K562 (cell line): ENCODE results near the gene MALAT1. TPM values are rescaled to one million over a fixed set of nuclear protein-coding genes. Genes with fewer than 3 reads are reported as not detected.

Experiments used
- CBFA2T2 ChIP-seq: fragments of 450-650 bp; conservative IDR thresholded peaks from 2 replicates; pipeline ENCODE4 v1.6.1; 2017; ENCODE audit warnings: mild to moderate bottlenecking
- DDX20 ChIP-seq: fragments of 450-650 bp; IDR thresholded peaks from 2 replicates; pipeline ENCODE4 v1.6.1; 2016; ENCODE audit warnings: missing genetic modification characterization, low read depth, mild to moderate bottlenecking, missing compliant biosample characterization, moderate library complexity
- KLF13 ChIP-seq: fragments of 450-650 bp; IDR thresholded peaks from 2 replicates; pipeline ENCODE4 v1.6.1; 2016; ENCODE audit warnings: missing genetic modification characterization, low read depth, mild to moderate bottlenecking, missing compliant biosample characterization, moderate library complexity, borderline replicate concordance
- MAZ ChIP-seq, 2 experiments: fragments of 450-650 bp in 1 of 2; sonication (generic) in 1 of 2; formaldehyde crosslinking; IDR thresholded peaks in 1 of 2; conservative IDR thresholded peaks in 1 of 2; 2 replicates each; pipeline versions ENCODE4 v1.4.0 to v1.5.0; 2020; ENCODE audit warnings: mild to moderate bottlenecking in 1 of 2, missing genetic modification reagents in 1 of 2
- MTA3 ChIP-seq: fragments of 450-650 bp; formaldehyde crosslinking; IDR thresholded peaks from 2 replicates; pipeline ENCODE4 v1.6.1; 2017; ENCODE audit warnings: mild to moderate bottlenecking, borderline replicate concordance
- NCOA4 ChIP-seq: fragments of 450-650 bp; IDR thresholded peaks from 2 replicates; pipeline ENCODE4 v1.6.1; 2018; ENCODE audit warnings: mild to moderate bottlenecking; ENCODE audit not compliant: partially characterized antibody
- NFIC ChIP-seq: fragments of 450-650 bp; IDR thresholded peaks from 2 replicates; pipeline ENCODE4 v1.6.1; 2017; ENCODE audit warnings: mild to moderate bottlenecking, inconsistent platforms
- RBM15 ChIP-seq: fragments of 200-400 bp; formaldehyde crosslinking; IDR thresholded peaks from 2 replicates; pipeline ENCODE4 v1.6.1; 2018; ENCODE audit warnings: mild to moderate bottlenecking, low read length, moderate library complexity; ENCODE audit not compliant: insufficient read depth
- SMARCA5 ChIP-seq: fragments of 450-650 bp; IDR thresholded peaks from 2 replicates; pipeline ENCODE4 v1.6.1; 2016
- SREBF2 ChIP-seq: sonication (generic); formaldehyde crosslinking; IDR thresholded peaks from 2 replicates; pipeline ENCODE4 v1.4.0; 2020; ENCODE audit warnings: mild to moderate bottlenecking, missing genetic modification reagents
- TAL1 ChIP-seq: fragments of 450-650 bp; IDR thresholded peaks from 2 replicates; pipeline ENCODE4 v1.6.1; 2016; ENCODE audit warnings: mild to moderate bottlenecking
- XRCC3 ChIP-seq: fragments of 450-650 bp; IDR thresholded peaks from 2 replicates; pipeline ENCODE4 v1.6.1; 2017; ENCODE audit warnings: mild to moderate bottlenecking, moderate library complexity
- ZFX ChIP-seq: sonication (generic); formaldehyde crosslinking; IDR thresholded peaks from 2 replicates; pipeline ENCODE4 v1.8.0; 2022; ENCODE audit warnings: mild to moderate bottlenecking, missing genetic modification reagents, moderate library complexity
- ZNF174 ChIP-seq: fragments of 250-450 bp; sonication (Bioruptor Pico); IDR thresholded peaks from 2 replicates; pipeline ENCODE4 v1.4.0; 2020; ENCODE audit warnings: mild to moderate bottlenecking
- polyA plus RNA-seq, 8 experiments: library from polyadenylated mRNA; depleted of rRNA in 4 of 8; stranded (reverse) in 5 of 8; unstranded in 3 of 8; fragments of >200 nt; fragmentation: Nextera tagmentation in 2 of 8; fragmentation: Illumina TruSeq in 1 of 8; extraction: Ambion mirVana in 2 of 8; extraction: Trizol in 1 of 8; gene quantifications; 2 replicates each; pipeline versions ENCODE4 v1.2.1 to v1.2.3, GENCODE V29; 2011 to 2014; ENCODE audit warnings: inconsistent platforms in 1 of 8, missing spikeins in 1 of 8
- total RNA-seq, 7 experiments: library from RNA; depleted of rRNA in 6 of 7; stranded (reverse); fragments of >200 nt in 6 of 7; fragmentation: Illumina TruSeq in 2 of 7; extraction: Trizol in 2 of 7; gene quantifications; 2 replicates each; pipeline versions ENCODE4 v1.2.1 to v1.2.3, GENCODE V29; 2011 to 2021; ENCODE audit warnings: low replicate concordance in 1 of 7
- TF ChIP-seq, protein P1 (sequence below): fragments of 200-800 bp; sonication (Bioruptor generic); IDR thresholded peaks from 2 replicates; pipeline ENCODE4 v1.6.1; 2016; ENCODE audit warnings: missing genetic modification characterization, missing compliant biosample characterization
- TF ChIP-seq, protein P2 (sequence below): fragments of 450-650 bp; IDR thresholded peaks from 2 replicates; pipeline ENCODE4 v1.6.1; 2016; ENCODE audit warnings: antibody characterized with exemption
- TF ChIP-seq, protein P3 (sequence below): fragments of 250-450 bp; sonication (Bioruptor Pico); IDR thresholded peaks from 2 replicates; pipeline ENCODE4 v1.8.0; 2021; ENCODE audit warnings: moderate library complexity, mild to moderate bottlenecking, inconsistent platforms
- TF ChIP-seq, protein P4 (sequence below): fragments of 450-650 bp; IDR thresholded peaks from 2 replicates; pipeline ENCODE4 v1.6.1; 2018; ENCODE audit warnings: mild to moderate bottlenecking, low read depth; ENCODE audit not compliant: partially characterized antibody

The MALAT1 gene
- total and polyA plus RNA-seq, 9 of the 15 experiments (the other 6 are each of a cell fraction or from before 2014, with no cell fraction given) = 363 to 8,715 (median 2,351) TPM

DNA sequence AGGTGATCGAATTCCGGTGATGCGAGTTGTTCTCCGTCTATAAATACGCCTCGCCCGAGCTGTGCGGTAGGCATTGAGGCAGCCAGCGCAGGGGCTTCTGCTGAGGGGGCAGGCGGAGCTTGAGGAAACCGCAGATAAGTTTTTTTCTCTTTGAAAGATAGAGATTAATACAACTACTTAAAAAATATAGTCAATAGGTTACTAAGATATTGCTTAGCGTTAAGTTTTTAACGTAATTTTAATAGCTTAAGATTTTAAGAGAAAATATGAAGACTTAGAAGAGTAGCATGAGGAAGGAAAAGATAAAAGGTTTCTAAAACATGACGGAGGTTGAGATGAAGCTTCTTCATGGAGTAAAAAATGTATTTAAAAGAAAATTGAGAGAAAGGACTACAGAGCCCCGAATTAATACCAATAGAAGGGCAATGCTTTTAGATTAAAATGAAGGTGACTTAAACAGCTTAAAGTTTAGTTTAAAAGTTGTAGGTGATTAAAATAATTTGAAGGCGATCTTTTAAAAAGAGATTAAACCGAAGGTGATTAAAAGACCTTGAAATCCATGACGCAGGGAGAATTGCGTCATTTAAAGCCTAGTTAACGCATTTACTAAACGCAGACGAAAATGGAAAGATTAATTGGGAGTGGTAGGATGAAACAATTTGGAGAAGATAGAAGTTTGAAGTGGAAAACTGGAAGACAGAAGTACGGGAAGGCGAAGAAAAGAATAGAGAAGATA lies at the start of gene MALAT1 (continued):
- no peak for TF ChIP-seq ZFX (CRISPR knock-in tag)
- 0 out of 2 replicates have a peak, but pooled peaks have one; percentile 7 for TF ChIP-seq XRCC3
- TF ChIP-seq KLF13 (tag) = 0 out of 2 replicates have a peak, but pooled peaks have one; percentile 56
- no peak for TF ChIP-seq SREBF2 (CRISPR knock-in tag)
- TF ChIP-seq MAZ (CRISPR knock-in tag; conservative IDR thresholded peaks at IDR 0.05 in 1 of 2, IDR thresholded peaks at IDR 0.05 in 1 of 2) = peak; percentile 85 to 94
- TF ChIP-seq, protein P1, sequence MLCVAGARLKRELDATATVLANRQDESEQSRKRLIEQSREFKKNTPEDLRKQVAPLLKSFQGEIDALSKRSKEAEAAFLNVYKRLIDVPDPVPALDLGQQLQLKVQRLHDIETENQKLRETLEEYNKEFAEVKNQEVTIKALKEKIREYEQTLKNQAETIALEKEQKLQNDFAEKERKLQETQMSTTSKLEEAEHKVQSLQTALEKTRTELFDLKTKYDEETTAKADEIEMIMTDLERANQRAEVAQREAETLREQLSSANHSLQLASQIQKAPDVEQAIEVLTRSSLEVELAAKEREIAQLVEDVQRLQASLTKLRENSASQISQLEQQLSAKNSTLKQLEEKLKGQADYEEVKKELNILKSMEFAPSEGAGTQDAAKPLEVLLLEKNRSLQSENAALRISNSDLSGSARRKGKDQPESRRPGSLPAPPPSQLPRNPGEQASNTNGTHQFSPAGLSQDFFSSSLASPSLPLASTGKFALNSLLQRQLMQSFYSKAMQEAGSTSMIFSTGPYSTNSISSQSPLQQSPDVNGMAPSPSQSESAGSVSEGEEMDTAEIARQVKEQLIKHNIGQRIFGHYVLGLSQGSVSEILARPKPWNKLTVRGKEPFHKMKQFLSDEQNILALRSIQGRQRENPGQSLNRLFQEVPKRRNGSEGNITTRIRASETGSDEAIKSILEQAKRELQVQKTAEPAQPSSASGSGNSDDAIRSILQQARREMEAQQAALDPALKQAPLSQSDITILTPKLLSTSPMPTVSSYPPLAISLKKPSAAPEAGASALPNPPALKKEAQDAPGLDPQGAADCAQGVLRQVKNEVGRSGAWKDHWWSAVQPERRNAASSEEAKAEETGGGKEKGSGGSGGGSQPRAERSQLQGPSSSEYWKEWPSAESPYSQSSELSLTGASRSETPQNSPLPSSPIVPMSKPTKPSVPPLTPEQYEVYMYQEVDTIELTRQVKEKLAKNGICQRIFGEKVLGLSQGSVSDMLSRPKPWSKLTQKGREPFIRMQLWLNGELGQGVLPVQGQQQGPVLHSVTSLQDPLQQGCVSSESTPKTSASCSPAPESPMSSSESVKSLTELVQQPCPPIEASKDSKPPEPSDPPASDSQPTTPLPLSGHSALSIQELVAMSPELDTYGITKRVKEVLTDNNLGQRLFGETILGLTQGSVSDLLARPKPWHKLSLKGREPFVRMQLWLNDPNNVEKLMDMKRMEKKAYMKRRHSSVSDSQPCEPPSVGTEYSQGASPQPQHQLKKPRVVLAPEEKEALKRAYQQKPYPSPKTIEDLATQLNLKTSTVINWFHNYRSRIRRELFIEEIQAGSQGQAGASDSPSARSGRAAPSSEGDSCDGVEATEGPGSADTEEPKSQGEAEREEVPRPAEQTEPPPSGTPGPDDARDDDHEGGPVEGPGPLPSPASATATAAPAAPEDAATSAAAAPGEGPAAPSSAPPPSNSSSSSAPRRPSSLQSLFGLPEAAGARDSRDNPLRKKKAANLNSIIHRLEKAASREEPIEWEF (CRISPR knock-in tag) = peak; percentile 75; the same call in 1 of the 2 replicates
- peak; percentile 73 for TF ChIP-seq NFIC
- TF ChIP-seq, protein P2, sequence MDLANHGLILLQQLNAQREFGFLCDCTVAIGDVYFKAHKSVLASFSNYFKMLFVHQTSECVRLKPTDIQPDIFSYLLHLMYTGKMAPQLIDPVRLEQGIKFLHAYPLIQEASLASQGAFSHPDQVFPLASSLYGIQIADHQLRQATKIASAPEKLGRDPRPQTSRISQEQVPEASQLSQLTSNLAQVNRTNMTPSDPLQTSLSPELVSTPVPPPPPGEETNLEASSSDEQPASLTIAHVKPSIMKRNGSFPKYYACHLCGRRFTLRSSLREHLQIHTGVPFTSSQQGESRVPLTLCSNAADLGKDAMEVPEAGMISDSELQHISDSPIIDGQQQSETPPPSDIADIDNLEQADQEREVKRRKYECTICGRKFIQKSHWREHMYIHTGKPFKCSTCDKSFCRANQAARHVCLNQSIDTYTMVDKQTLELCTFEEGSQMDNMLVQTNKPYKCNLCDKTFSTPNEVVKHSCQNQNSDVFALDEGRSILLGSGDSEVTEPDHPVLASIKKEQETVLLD = no peak
- peak; percentile 5 for TF ChIP-seq NCOA4
- TF ChIP-seq SMARCA5 = no peak
- peak; percentile 99 for TF ChIP-seq MTA3
- TF ChIP-seq CBFA2T2 = no peak
- TF ChIP-seq, protein P3, sequence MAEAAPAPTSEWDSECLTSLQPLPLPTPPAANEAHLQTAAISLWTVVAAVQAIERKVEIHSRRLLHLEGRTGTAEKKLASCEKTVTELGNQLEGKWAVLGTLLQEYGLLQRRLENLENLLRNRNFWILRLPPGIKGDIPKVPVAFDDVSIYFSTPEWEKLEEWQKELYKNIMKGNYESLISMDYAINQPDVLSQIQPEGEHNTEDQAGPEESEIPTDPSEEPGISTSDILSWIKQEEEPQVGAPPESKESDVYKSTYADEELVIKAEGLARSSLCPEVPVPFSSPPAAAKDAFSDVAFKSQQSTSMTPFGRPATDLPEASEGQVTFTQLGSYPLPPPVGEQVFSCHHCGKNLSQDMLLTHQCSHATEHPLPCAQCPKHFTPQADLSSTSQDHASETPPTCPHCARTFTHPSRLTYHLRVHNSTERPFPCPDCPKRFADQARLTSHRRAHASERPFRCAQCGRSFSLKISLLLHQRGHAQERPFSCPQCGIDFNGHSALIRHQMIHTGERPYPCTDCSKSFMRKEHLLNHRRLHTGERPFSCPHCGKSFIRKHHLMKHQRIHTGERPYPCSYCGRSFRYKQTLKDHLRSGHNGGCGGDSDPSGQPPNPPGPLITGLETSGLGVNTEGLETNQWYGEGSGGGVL (CRISPR knock-in tag) = no peak
- TF ChIP-seq, protein P4, sequence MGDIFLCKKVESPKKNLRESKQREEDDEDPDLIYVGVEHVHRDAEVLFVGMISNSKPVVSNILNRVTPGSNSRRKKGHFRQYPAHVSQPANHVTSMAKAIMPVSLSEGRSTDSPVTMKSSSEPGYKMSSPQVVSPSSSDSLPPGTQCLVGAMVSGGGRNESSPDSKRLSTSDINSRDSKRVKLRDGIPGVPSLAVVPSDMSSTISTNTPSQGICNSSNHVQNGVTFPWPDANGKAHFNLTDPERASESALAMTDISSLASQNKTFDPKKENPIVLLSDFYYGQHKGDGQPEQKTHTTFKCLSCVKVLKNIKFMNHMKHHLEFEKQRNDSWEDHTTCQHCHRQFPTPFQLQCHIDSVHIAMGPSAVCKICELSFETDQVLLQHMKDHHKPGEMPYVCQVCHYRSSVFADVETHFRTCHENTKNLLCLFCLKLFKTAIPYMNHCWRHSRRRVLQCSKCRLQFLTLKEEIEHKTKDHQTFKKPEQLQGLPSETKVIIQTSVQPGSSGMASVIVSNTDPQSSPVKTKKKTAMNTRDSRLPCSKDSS = no peak
- TF ChIP-seq DDX20 (tag) = peak; percentile 8
- TF ChIP-seq RBM15 = no peak
- TF ChIP-seq TAL1 = peak; percentile 20; the same call in 1 of the 2 replicates
- TF ChIP-seq ZNF174 (CRISPR knock-in tag) = peak; percentile 97
